Measurements from ENCODE around the gene SH3GL1.
A peak's percentile ranks its signal among the peaks of the same experiment; 100 is the strongest.

The SH3GL1 gene

GRCh38 chr19:4342615-4343369 is 57.6 kb downstream of the SH3GL1 start:
- DNase-seq: peak; percentile 88

- no peak for DNase-seq
Measured at GRCh38 chr19:4342314-4342614, 58.1 kb downstream of the SH3GL1 start.

- DNase-seq: peak; percentile 6
Measured at GRCh38 chr19:4338441-4339355, 61.6 kb downstream of the SH3GL1 start, which contains the start of gene STAP2. Gene STAP2 (minus strand): TSS chr19:4338827. CDS start chr19:4338753, 74 bp downstream.

- no peak for DNase-seq
Measured at GRCh38 chr19:4337906-4338440, 62.4 kb downstream of the SH3GL1 start.

GRCh38 chr19:4334929-4335570 is 65.3 kb downstream of the SH3GL1 start:
- DNase-seq: no peak

- no peak for DNase-seq
Measured at GRCh38 chr19:4329858-4330257, 70.5 kb downstream of the SH3GL1 start.

GRCh38 chr19:4328991-4329681 is 71.2 kb downstream of the SH3GL1 start:
- DNase-seq: peak; percentile 23

GRCh38 chr19:4328243-4328990 is 71.9 kb downstream of the SH3GL1 start:
- peak; percentile 93 for DNase-seq

GRCh38 chr19:4327877-4328242 is 72.5 kb downstream of the SH3GL1 start:
- no peak for DNase-seq

GRCh38 chr19:4327252-4327876 is 73.0 kb downstream of the SH3GL1 start:
- peak; percentile 60 for DNase-seq

- DNase-seq: peak; percentile 19
Measured at GRCh38 chr19:4326837-4327251, 73.5 kb downstream of the SH3GL1 start.

GRCh38 chr19:4326215-4326836 is 74.0 kb downstream of the SH3GL1 start:
- no peak for DNase-seq

GRCh38 chr19:4324228-4324627 is 76.1 kb downstream of the SH3GL1 start:
- DNase-seq: no peak

GRCh38 chr19:4323692-4324091 is 76.7 kb downstream of the SH3GL1 start:
- no peak for DNase-seq

GRCh38 chr19:4322942-4323665 is 77.2 kb downstream of the SH3GL1 start:
- no peak for DNase-seq

- DNase-seq: no peak
Measured at GRCh38 chr19:4320419-4320818, 79.9 kb downstream of the SH3GL1 start.

GRCh38 chr19:4319067-4319718 is 81.2 kb downstream of the SH3GL1 start:
- no peak for DNase-seq

- DNase-seq: no peak
Measured at GRCh38 chr19:4318460-4318859, 81.9 kb downstream of the SH3GL1 start.

GRCh38 chr19:4316956-4317355 is 83.4 kb downstream of the SH3GL1 start:
- no peak for DNase-seq

Measured in effector CD8-positive, alpha-beta T cell (primary cell).